Measurements from ENCODE around the gene ZNF484. TPM values are rescaled to one million over a fixed set of nuclear protein-coding genes. Genes with fewer than 3 reads are reported as not detected.
"Not testable (repeated sequence)": the region's sequence is repeated elsewhere in the genome, so short reads cannot be mapped to it uniquely, and the experiment has no call there.

The ZNF484 gene
- total and polyA plus RNA-seq, 3 donors from 2014 or later, result 2.5 to 10.5 (median 10.4) TPM

GRCh38 chr9:92875373-92875772 lies 2.5 kb downstream of the ZNF484 start:
- Histone ChIP-seq H3K9me3 (no peaks in the 10 kb centered on the region), H3K27me3 (no peaks in the 10 kb centered on the region), H3K4me3 (no peak overlapping the region), H3K36me3 (ENCODE audit: low read depth, missing control alignments) (no peaks in the 10 kb centered on the region), H3K4me1 (no peaks in the 10 kb centered on the region), H3K27ac (no peak overlapping the region)
- WGBS, 2 donors, result 88 to 92% methylated on average over 1 of the region's 1 CpG
- no peak for TF ChIP-seq CTCF (IDR thresholded peaks at IDR 0.05)
- TF ChIP-seq POLR2A (IDR thresholded peaks at IDR 0.05), result no peak
- intact Hi-C loops (cut with DNase I; ENCODE audit: low total_unique reads), result no loop called here
- no peak for DNase-seq

GRCh38 chr9:92870289-92870688 lies 7.5 kb downstream of the ZNF484 start:
- intact Hi-C loops (cut with DNase I; ENCODE audit: low total_unique reads), result no loop called here
- no peaks in the 10 kb centered on the region for H3K4me1 ChIP-seq
- TF ChIP-seq CTCF (IDR thresholded peaks at IDR 0.05) (no peak), POLR2A (IDR thresholded peaks at IDR 0.05) (no peak)
- WGBS, 2 donors, result 96 to 100% methylated on average over 2 of the region's 2 CpGs
- no peak overlapping the region for H3K27ac ChIP-seq
- no peak overlapping the region for H3K4me3 ChIP-seq
- no peaks in the 10 kb centered on the region for H3K36me3 ChIP-seq (ENCODE audit: low read depth, missing control alignments)
- H3K27me3 ChIP-seq, result no peaks in the 10 kb centered on the region
- DNase-seq, result no peak
- no peaks in the 10 kb centered on the region for H3K9me3 ChIP-seq

- intact Hi-C loops (cut with DNase I; ENCODE audit: low total_unique reads); H3K27ac ChIP-seq; DNase-seq; H3K9me3 ChIP-seq; H3K36me3 ChIP-seq (ENCODE audit: low read depth, missing control alignments); H3K4me3 ChIP-seq; H3K27me3 ChIP-seq; H3K4me1 ChIP-seq: not testable (repeated sequence)
- whole genome bisulfite sequencing, 2 donors, result 76 to 85% methylated on average over 2 of the region's 2 CpGs
Observed at GRCh38 chr9:92866600-92866999, 11.2 kb downstream of the ZNF484 start.

GRCh38 chr9:92864152-92864551 lies 13.7 kb downstream of the ZNF484 start:
- TF ChIP-seq POLR2A (IDR thresholded peaks at IDR 0.05), result no peak
- TF ChIP-seq CTCF (IDR thresholded peaks at IDR 0.05), result no peak
- H3K27me3 ChIP-seq, result no peaks in the 10 kb centered on the region
- WGBS, 2 donors, result 89 to 94% methylated on average over 5 of the region's 5 CpGs
- H3K9me3 ChIP-seq, result no peaks in the 10 kb centered on the region
- no peak overlapping the region for H3K4me3 ChIP-seq
- no peak overlapping the region for H3K27ac ChIP-seq
- intact Hi-C loops (cut with DNase I; ENCODE audit: low total_unique reads), result no loop called here
- H3K4me1 ChIP-seq, result no peaks in the 10 kb centered on the region
- H3K36me3 ChIP-seq (ENCODE audit: low read depth, missing control alignments), result no peaks in the 10 kb centered on the region
- no peak for DNase-seq

GRCh38 chr9:92860867-92861266 lies 17.0 kb downstream of the ZNF484 start:
- no peak for DNase-seq
- Histone ChIP-seq H3K27me3 (no peaks in the 10 kb centered on the region), H3K36me3 (ENCODE audit: low read depth, missing control alignments) (no peaks in the 10 kb centered on the region), H3K27ac (no peak overlapping the region), H3K4me1 (no peaks in the 10 kb centered on the region), H3K4me3 (no peak overlapping the region), H3K9me3 (no peaks in the 10 kb centered on the region)
- intact Hi-C loops (cut with DNase I; ENCODE audit: low total_unique reads), result no loop called here
- no peak for TF ChIP-seq POLR2A (IDR thresholded peaks at IDR 0.05)
- no peak for TF ChIP-seq CTCF (IDR thresholded peaks at IDR 0.05)
- 89 to 94% methylated on average over 1 of the region's 1 CpG for WGBS, 2 donors
